GM18907 (cell line): ENCODE data around the gene CRISP3.
"Not testable (repeated sequence)": the region's sequence is repeated elsewhere in the genome, so short reads cannot be mapped to it uniquely, and the experiment has no call there.

Source experiments
- ATAC-seq: cut with Tn5 transposase; IDR thresholded peaks from one replicate; pipeline ENCODE4 v1.9.1; 2021; ENCODE audit warnings: mild to moderate bottlenecking, moderate library complexity; ENCODE audit not compliant: unreplicated experiment

CRISP3 gene

GRCh38 chr6:49744259-49744658 is at the start of gene CRISP3:
TSS of gene CRISP3 (minus strand) at chr6:49744388. CDS start at chr6:49744367, 21 bp downstream.
- peak; percentile 61 for ATAC-seq

- peak; percentile 61 for ATAC-seq
Observed at GRCh38 chr6:49790341-49790740, 46.2 kb upstream of the CRISP3 start.

- no peak for ATAC-seq
Observed at GRCh38 chr6:49787176-49787575, 43.0 kb upstream of the CRISP3 start, which contains the start of gene PGK2. TSS of gene PGK2 (minus strand) at chr6:49787285. CDS start at chr6:49787187, 98 bp downstream.

GRCh38 chr6:49784272-49784671 is 40.1 kb upstream of the CRISP3 start:
- ATAC-seq = no peak

- ATAC-seq = no peak
Observed at GRCh38 chr6:49782725-49783124, 38.5 kb upstream of the CRISP3 start.

- ATAC-seq = no peak
Observed at GRCh38 chr6:49782293-49782692, 38.1 kb upstream of the CRISP3 start.

GRCh38 chr6:49776444-49776843 is 32.3 kb upstream of the CRISP3 start:
- no peak for ATAC-seq

GRCh38 chr6:49775043-49775442 is 30.9 kb upstream of the CRISP3 start:
- ATAC-seq = no peak

GRCh38 chr6:49772285-49772684 is 28.1 kb upstream of the CRISP3 start:
- no peak for ATAC-seq

GRCh38 chr6:49766762-49767161 is 22.6 kb upstream of the CRISP3 start:
- ATAC-seq = no peak

GRCh38 chr6:49764571-49765236 is 20.5 kb upstream of the CRISP3 start:
- no peak for ATAC-seq

GRCh38 chr6:49743429-49743828 is 759 bp downstream of the CRISP3 start:
- ATAC-seq = no peak

GRCh38 chr6:49739423-49739822 is 4.8 kb downstream of the CRISP3 start:
- ATAC-seq = no peak

- ATAC-seq = no peak
Observed at GRCh38 chr6:49736017-49736508, 8.1 kb downstream of the CRISP3 start.

- ATAC-seq = no peak
Observed at GRCh38 chr6:49733680-49734079, 10.5 kb downstream of the CRISP3 start.

- no peak for ATAC-seq
Observed at GRCh38 chr6:49732781-49733180, 11.4 kb downstream of the CRISP3 start.

GRCh38 chr6:49730251-49730650 is 13.9 kb downstream of the CRISP3 start:
- ATAC-seq = no peak

GRCh38 chr6:49723917-49724316 is 20.3 kb downstream of the CRISP3 start:
- ATAC-seq = not testable (repeated sequence)

- ATAC-seq = no peak
Observed at GRCh38 chr6:49721297-49721696, 22.9 kb downstream of the CRISP3 start.

- ATAC-seq = no peak
Observed at GRCh38 chr6:49720372-49720771, 23.8 kb downstream of the CRISP3 start.

- ATAC-seq = no peak
Observed at GRCh38 chr6:49713346-49713745, 30.8 kb downstream of the CRISP3 start, which contains the start of gene CRISP2. TSS of gene CRISP2 (minus strand) at chr6:49713543. CDS start at chr6:49709196, 4,347 bp downstream.

GRCh38 chr6:49698478-49698877 is 45.7 kb downstream of the CRISP3 start:
- ATAC-seq = no peak

- no peak for ATAC-seq
Observed at GRCh38 chr6:49693512-49693911, 50.7 kb downstream of the CRISP3 start.
